Measurements from ENCODE around the gene LDLR. TPM values are rescaled to one million over a fixed set of nuclear protein-coding genes. Genes with fewer than 3 reads are reported as not detected.

Gene LDLR
- total and polyA plus RNA-seq, 2 donors (not counting 3 experiments of a cell fraction or from before 2014, with no cell fraction given) = 142 to 174 TPM

- no peaks in the 10 kb centered on the region for H3K9me3 ChIP-seq (replicated peaks; ENCODE audit: control insufficient read depth, insufficient read depth, low read length)
- H3K9ac ChIP-seq (replicated peaks; ENCODE audit: extremely low read depth, insufficient read depth, low read length) = no peak overlapping the region
- FAIRE-seq = no peak
- no peaks in the 10 kb centered on the region for H3K4me1 ChIP-seq (ENCODE audit: control insufficient read depth, extremely low read depth, insufficient read depth, low read length)
- BruUV-seq (replicated peaks) = no TSS peak
- no peak for DNase-seq (ENCODE audit: low read depth, low spot score)
- H3K36me3 ChIP-seq (ENCODE audit: control insufficient read depth in 2 of 2, extremely low read depth in 1 of 2, insufficient read depth in 2 of 2, low read length in 2 of 2) = peaks cover 2 to 17% of the 10 kb centered on the region in 2 experiments
- ChIA-PET CTCF (interaction anchor here (1.1 to 1.9 kb wide), 2 partner anchors 12 to 37 kb away, joined by 4 to 8 read pairs; no protein-coding TSS in a partner anchor), POLR2A (no interaction called here)
- no peaks in the 10 kb centered on the region for H3K79me2 ChIP-seq (ENCODE audit: control insufficient read depth, insufficient read depth, low read length)
- dilution Hi-C loops (cut with MboI; ENCODE audit: extremely low pct_ligation_motif_present, low sequenced_read_pairs) (no loop called here), intact Hi-C loops (cut with micrococcal nuclease) (no loop called here)
- no peaks in the 10 kb centered on the region for H4K20me1 ChIP-seq (replicated peaks; ENCODE audit: control insufficient read depth, extremely low read depth, insufficient read depth, low read length)
- H3K9me1 ChIP-seq (replicated peaks; ENCODE audit: control insufficient read depth, extremely low read depth, insufficient read depth, low read length) = no peaks in the 10 kb centered on the region
- no peak overlapping the region for H2AFZ ChIP-seq (ENCODE audit: low read depth, low read length)
- no peak overlapping the region for H3K4me2 ChIP-seq (ENCODE audit: insufficient read depth, low read length)
- no peak for TF ChIP-seq POLR2A (IDR thresholded peaks at IDR 0.05; ENCODE audit: low read depth, low read length)
- TF ChIP-seq GATA2 (IDR thresholded peaks at IDR 0.05; ENCODE audit: insufficient read depth, insufficient read length, low read depth, low read length) = no peak
- TF ChIP-seq CTCF (IDR thresholded peaks at IDR 0.05; ENCODE audit: extremely low read depth in 1 of 2, insufficient read depth in 1 of 2, low read depth in 1 of 2, low read length in 2 of 2) = no peak
- no peak for TF ChIP-seq JUN (IDR thresholded peaks at IDR 0.05; ENCODE audit: borderline replicate concordance, insufficient read depth, insufficient read length, low read depth)
- TF ChIP-seq POLR2AphosphoS5 (IDR thresholded peaks at IDR 0.05; ENCODE audit: insufficient read depth, low read depth, low read length) = no peak
- TF ChIP-seq EZH2 (IDR thresholded peaks at IDR 0.05; ENCODE audit: borderline replicate concordance, low read depth, low read length, severe bottlenecking) = no peak
- TF ChIP-seq FOS (IDR thresholded peaks at IDR 0.05; ENCODE audit: borderline replicate concordance, insufficient read depth, low read length) = no peak
- TF ChIP-seq MAX (IDR thresholded peaks at IDR 0.05; ENCODE audit: insufficient read depth, insufficient read length) = no peak
- TF ChIP-seq MYC (IDR thresholded peaks at IDR 0.05; ENCODE audit: low read depth, low read length) = no peak
- H3K27ac ChIP-seq (ENCODE audit: insufficient read depth, low read depth, low read length) = no peak overlapping the region
- H3K27me3 ChIP-seq (ENCODE audit: control insufficient read depth in 2 of 2, insufficient read depth in 2 of 2, low read length in 2 of 2) = no peaks in the 10 kb centered on the region
- H3K4me3 ChIP-seq (replicated peaks in 1 of 3; ENCODE audit: insufficient read depth in 1 of 3, low read depth in 1 of 3, low read length in 3 of 3) = no peak overlapping the region
These were observed 41.4 kb upstream of the LDLR start for GRCh38 chr19:11047866-11048265.

All from endothelial cell of umbilical vein (primary cell).